Activated CD8-positive, alpha-beta memory T cell treated with anti-CD3 and anti-CD28 coated beads, Interleukin-2, amount 10 ng/mL, durations not matched to agents 7 days and 5 days (primary cell): ENCODE measurements around the gene CIROP. TPM values are rescaled to one million over a fixed set of nuclear protein-coding genes. Genes with fewer than 3 reads are reported as not detected.

ENCODE experiments used
- ATAC-seq: fragments of 150-1000 bp; cut with Tn5 transposase; one replicate; pipeline ENCODE4 v1.10.0; 2021; ENCODE audit warnings: moderate library complexity
- CTCF ChIA-PET: fragments of 350-600 bp; sonication (Branson Sonifier 250); formaldehyde crosslinking; loops from one replicate; lab custom pipeline; 2021; ENCODE audit warnings: antibody characterized with exemption; lab: Charles Lee
- DNase-seq: peaks from one replicate; pipeline ENCODE4 v3.0.0-alpha.2; 2020
- H3K27ac Mint-ChIP-seq: one replicate; pipeline ENCODE4 v1.8.0; 2021; ENCODE audit warnings: mild to moderate bottlenecking, mixed read lengths
- H3K27me3 Mint-ChIP-seq: one replicate; pipeline ENCODE4 v1.8.0; 2021; ENCODE audit warnings: mixed read lengths
- H3K36me3 Mint-ChIP-seq: one replicate; pipeline ENCODE4 v1.8.0; 2021; ENCODE audit warnings: mild to moderate bottlenecking, mixed read lengths
- H3K4me1 Mint-ChIP-seq: one replicate; pipeline ENCODE4 v1.8.0; 2021; ENCODE audit warnings: mixed read lengths
- H3K4me3 Mint-ChIP-seq: one replicate; pipeline ENCODE4 v1.8.0; 2021; ENCODE audit warnings: mild to moderate bottlenecking, moderate library complexity, mixed read lengths
- H3K9me3 Mint-ChIP-seq: one replicate; pipeline ENCODE4 v1.8.0; 2022; ENCODE audit warnings: low read depth, mixed read lengths
- total RNA-seq, 2 experiments: library from RNA; stranded (reverse); gene quantifications; one replicate each; pipeline ENCODE4 v1.2.3, GENCODE V29; 2021

Gene CIROP
- total RNA-seq, 2 experiments from 2014 or later = not detected

DNA sequence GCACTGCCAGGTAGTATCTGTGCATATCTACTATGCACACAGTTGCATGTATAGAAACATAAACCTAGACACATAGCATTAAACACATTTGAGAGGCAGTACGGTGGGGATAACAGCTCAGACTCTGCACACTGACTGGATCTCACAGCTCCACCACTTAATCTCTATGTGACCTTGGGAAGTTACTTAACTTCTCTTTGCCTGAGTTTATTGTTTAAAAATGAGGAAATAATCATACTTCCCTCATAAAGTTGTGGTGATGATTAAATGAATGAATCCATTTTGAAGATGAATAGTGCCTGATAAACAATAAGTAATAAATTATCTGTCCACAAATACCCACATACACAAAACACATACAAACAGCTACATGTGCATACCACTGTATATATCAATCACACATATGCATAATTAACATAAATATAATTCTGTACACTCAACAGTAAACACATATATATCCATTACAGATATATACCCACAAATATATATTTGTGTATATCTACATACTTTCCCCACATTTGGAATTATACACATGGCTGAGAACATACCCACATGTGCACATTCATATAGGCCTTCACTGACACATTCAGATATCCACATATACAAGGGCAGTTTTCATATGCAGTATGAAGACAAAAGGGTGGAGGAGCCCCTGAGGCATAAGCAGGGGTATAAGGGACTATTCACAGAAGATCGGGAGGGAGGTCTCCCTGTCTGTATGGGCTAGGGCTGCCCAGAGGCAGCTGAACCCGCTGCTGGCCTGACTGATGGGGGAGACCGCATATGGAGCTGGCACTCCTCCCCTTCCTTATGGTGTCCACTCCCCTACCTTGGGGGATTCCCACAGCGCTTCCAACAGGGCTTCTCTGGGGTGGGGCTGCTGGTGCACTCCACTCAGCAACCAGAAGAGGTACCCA lies 53.4 kb downstream of the CIROP start:
- peaks cover 7% of the 10 kb centered on the region for H3K4me1 Mint-ChIP-seq
- H3K27ac Mint-ChIP-seq = no peak overlapping the region
- DNase-seq (no peak), ATAC-seq (no peak)
- CTCF ChIA-PET = interaction anchor here (0.6 to 19.1 kb wide), 9 partner anchors 11 to 78 kb away, joined by 3 to 867 read pairs (median 4); partner anchors contain the start of gene AJUBA
- H3K9me3 Mint-ChIP-seq = no peaks in the 10 kb centered on the region
- no peaks in the 10 kb centered on the region for H3K36me3 Mint-ChIP-seq
- H3K27me3 Mint-ChIP-seq = peaks cover 3% of the 10 kb centered on the region
- no peak overlapping the region for H3K4me3 Mint-ChIP-seq

Other genes starting within 250 kb of the CIROP start
- gene LRP10, start 233.2 kb downstream of the CIROP start, total RNA-seq = 10 to 100 TPM; 59.0 to 60.1 TPM
- under 1 TPM; 0.26 to 0.93 TPM for gene REM2, start 221.8 kb downstream of the CIROP start, total RNA-seq
- gene RBM23, start 185.8 kb downstream of the CIROP start, total RNA-seq = 10 to 100 TPM; 82.9 to 96.7 TPM
- gene PRMT5, start 175.6 kb downstream of the CIROP start, total RNA-seq = 10 to 100 TPM; 49.2 to 84.0 TPM
- 10 to 100 TPM; 57.0 to 77.9 TPM for gene HAUS4, start 147.9 kb downstream of the CIROP start, total RNA-seq
- gene AJUBA, start 122.4 kb downstream of the CIROP start, total RNA-seq = 1 to 10 TPM in 1 of 2 experiments, under 1 TPM in 1; 0.41 to 1.2 TPM
- gene C14orf93, start 94.8 kb downstream of the CIROP start, total RNA-seq = 10 to 100 TPM in 1 of 2 experiments, 1 to 10 TPM in 1; 9.0 to 12.6 TPM
- 10 to 100 TPM; 66.7 to 95.3 TPM for gene PSMB5, start 70.1 kb downstream of the CIROP start, total RNA-seq
- gene PSMB11, start 62.8 kb downstream of the CIROP start, total RNA-seq = not detected
- 1 to 10 TPM; 2.4 to 2.5 TPM for gene CDH24, start 47.5 kb downstream of the CIROP start, total RNA-seq
- 100 to 1,000 TPM; 172 to 204 TPM for gene ACIN1, start 9.9 kb downstream of the CIROP start, total RNA-seq
- gene C14orf119, start 9.5 kb downstream of the CIROP start, total RNA-seq = 10 to 100 TPM; 44.6 to 53.2 TPM
- under 1 TPM in 1 of 2 experiments, not detected in 1; 0.79 TPM for gene CEBPE, start 14.3 kb upstream of the CIROP start, total RNA-seq
- gene SLC7A8, start 78.7 kb upstream of the CIROP start, total RNA-seq = under 1 TPM; 0.54 to 0.91 TPM
- not detected for gene RNF212B, start 132.9 kb upstream of the CIROP start, total RNA-seq
- gene HOMEZ, start 181.1 kb upstream of the CIROP start, total RNA-seq = 10 to 100 TPM; 11.4 to 12.4 TPM
- 10 to 100 TPM; 22.0 to 27.4 TPM for gene PPP1R3E, start 197.9 kb upstream of the CIROP start, total RNA-seq
- gene BCL2L2, start 201.8 kb upstream of the CIROP start, total RNA-seq = 1 to 10 TPM; 3.1 to 3.7 TPM
- gene PABPN1, start 216.5 kb upstream of the CIROP start, total RNA-seq = 100 to 1,000 TPM; 225 to 269 TPM
- 1 to 10 TPM; 1.7 to 2.8 TPM for gene SLC22A17, start 247.9 kb upstream of the CIROP start, total RNA-seq